Thyroid gland (tissue), 4 donors: Measurements from ENCODE around the gene MEIS3.

ENCODE experiments used
- POLR2A ChIP-seq, 2 donors: fragments of 450-650 bp; IDR thresholded peaks; one replicate each; pipeline ENCODE4 v1.6.1; 2017; ENCODE audit warnings: antibody characterized with exemption in 2 of 2, mild to moderate bottlenecking in 2 of 2, moderate library complexity in 1 of 2
- TF ChIP-seq, protein P1 (sequence below), 6 experiments: fragments of 200-600 bp in 3 of 6; fragments of 450-650 bp in 3 of 6; sonication (generic) in 3 of 6; IDR thresholded peaks; one replicate each; pipeline ENCODE4 v1.5.1; 2016 to 2019; ENCODE audit warnings: antibody characterized with exemption in 6 of 6, mild to moderate bottlenecking in 2 of 6, inconsistent platforms in 1 of 6, moderate library complexity in 1 of 6

DNA sequence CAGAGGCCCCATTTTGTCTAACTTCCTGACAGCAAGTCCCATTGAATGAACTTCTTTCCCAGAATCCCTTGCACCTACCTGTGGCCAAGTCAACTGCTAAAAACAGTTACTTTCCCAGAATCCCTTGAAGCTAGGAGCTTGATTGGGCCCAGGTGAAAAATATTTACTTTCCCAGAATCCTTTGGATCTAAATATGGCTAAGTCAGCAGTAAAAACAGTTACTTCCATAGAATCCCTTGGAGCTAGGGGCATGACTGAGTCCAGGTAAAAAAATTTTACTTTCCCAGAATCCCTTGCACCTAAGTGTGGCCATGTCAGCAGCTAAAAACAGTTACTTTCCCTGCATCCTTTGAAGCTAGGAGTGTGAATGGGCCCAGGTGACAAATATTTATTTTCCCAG lies 13.2 kb upstream of the MEIS3 start:
- TF ChIP-seq, protein P1, sequence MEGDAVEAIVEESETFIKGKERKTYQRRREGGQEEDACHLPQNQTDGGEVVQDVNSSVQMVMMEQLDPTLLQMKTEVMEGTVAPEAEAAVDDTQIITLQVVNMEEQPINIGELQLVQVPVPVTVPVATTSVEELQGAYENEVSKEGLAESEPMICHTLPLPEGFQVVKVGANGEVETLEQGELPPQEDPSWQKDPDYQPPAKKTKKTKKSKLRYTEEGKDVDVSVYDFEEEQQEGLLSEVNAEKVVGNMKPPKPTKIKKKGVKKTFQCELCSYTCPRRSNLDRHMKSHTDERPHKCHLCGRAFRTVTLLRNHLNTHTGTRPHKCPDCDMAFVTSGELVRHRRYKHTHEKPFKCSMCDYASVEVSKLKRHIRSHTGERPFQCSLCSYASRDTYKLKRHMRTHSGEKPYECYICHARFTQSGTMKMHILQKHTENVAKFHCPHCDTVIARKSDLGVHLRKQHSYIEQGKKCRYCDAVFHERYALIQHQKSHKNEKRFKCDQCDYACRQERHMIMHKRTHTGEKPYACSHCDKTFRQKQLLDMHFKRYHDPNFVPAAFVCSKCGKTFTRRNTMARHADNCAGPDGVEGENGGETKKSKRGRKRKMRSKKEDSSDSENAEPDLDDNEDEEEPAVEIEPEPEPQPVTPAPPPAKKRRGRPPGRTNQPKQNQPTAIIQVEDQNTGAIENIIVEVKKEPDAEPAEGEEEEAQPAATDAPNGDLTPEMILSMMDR (IDR thresholded peaks at IDR 0.05) = no peak
- no peak for TF ChIP-seq POLR2A (IDR thresholded peaks at IDR 0.05)
